ENCODE measurements around the gene TTBK1. TPM values are rescaled to one million over a fixed set of nuclear protein-coding genes. Genes with fewer than 3 reads are reported as not detected.

TTBK1 gene
- total and polyA plus RNA-seq, 9 donors, result under 0.01 to 0.17 (median 0.05) TPM

Other genes starting within 250 kb of the TTBK1 start
- gene MEA1, start 229.5 kb upstream of the TTBK1 start, total RNA-seq, result 59.6 TPM
- 10 to 100 TPM; 40.4 to 63.4 (median 48.6) TPM for gene MEA1, start 229.5 kb upstream of the TTBK1 start, polyA plus RNA-seq (ENCODE audit: insufficient read depth in 1 of 8, insufficient read length in 8 of 8, low replicate concordance in 1 of 8)
- 211 TPM for gene KLHDC3, start 229.2 kb upstream of the TTBK1 start, total RNA-seq
- 100 to 1,000 TPM; 166 to 222 (median 207) TPM for gene KLHDC3, start 229.2 kb upstream of the TTBK1 start, polyA plus RNA-seq (ENCODE audit: insufficient read depth in 1 of 8, insufficient read length in 8 of 8, low replicate concordance in 1 of 8)
- 53.1 TPM for gene RRP36, start 221.9 kb upstream of the TTBK1 start, total RNA-seq
- gene RRP36, start 221.9 kb upstream of the TTBK1 start, polyA plus RNA-seq (ENCODE audit: insufficient read depth in 1 of 8, insufficient read length in 8 of 8, low replicate concordance in 1 of 8), result 10 to 100 TPM; 39.8 to 48.5 (median 44.4) TPM
- 36.8 TPM for gene CUL7, start 189.6 kb upstream of the TTBK1 start, total RNA-seq
- 10 to 100 TPM; 35.7 to 49.2 (median 41.6) TPM for gene CUL7, start 189.6 kb upstream of the TTBK1 start, polyA plus RNA-seq (ENCODE audit: insufficient read depth in 1 of 8, insufficient read length in 8 of 8, low replicate concordance in 1 of 8)
- gene MRPL2, start 184.0 kb upstream of the TTBK1 start, total RNA-seq, result 27.6 TPM
- 10 to 100 TPM; 39.5 to 55.1 (median 47.5) TPM for gene MRPL2, start 184.0 kb upstream of the TTBK1 start, polyA plus RNA-seq (ENCODE audit: insufficient read depth in 1 of 8, insufficient read length in 8 of 8, low replicate concordance in 1 of 8)
- 21.6 TPM for gene KLC4, start 183.8 kb upstream of the TTBK1 start, total RNA-seq
- 10 to 100 TPM; 19.4 to 36.3 (median 26.1) TPM for gene KLC4, start 183.8 kb upstream of the TTBK1 start, polyA plus RNA-seq (ENCODE audit: insufficient read depth in 1 of 8, insufficient read length in 8 of 8, low replicate concordance in 1 of 8)
- gene PTK7, start 167.2 kb upstream of the TTBK1 start, total RNA-seq, result 40.2 TPM
- 100 to 1,000 TPM in 1 of 8 donors, 10 to 100 TPM in 7; 44.1 to 117 (median 79.3) TPM for gene PTK7, start 167.2 kb upstream of the TTBK1 start, polyA plus RNA-seq (ENCODE audit: insufficient read depth in 1 of 8, insufficient read length in 8 of 8, low replicate concordance in 1 of 8)
- 21.9 TPM for gene SRF, start 72.2 kb upstream of the TTBK1 start, total RNA-seq
- gene SRF, start 72.2 kb upstream of the TTBK1 start, polyA plus RNA-seq (ENCODE audit: insufficient read depth in 1 of 8, insufficient read length in 8 of 8, low replicate concordance in 1 of 8), result 10 to 100 TPM; 41.3 to 58.5 (median 48.0) TPM
- gene CUL9, start 61.3 kb upstream of the TTBK1 start, total RNA-seq, result 16.8 TPM
- gene CUL9, start 61.3 kb upstream of the TTBK1 start, polyA plus RNA-seq (ENCODE audit: insufficient read depth in 1 of 8, insufficient read length in 8 of 8, low replicate concordance in 1 of 8), result 10 to 100 TPM; 11.8 to 23.9 (median 19.9) TPM
- gene DNPH1, start 14.0 kb upstream of the TTBK1 start, total RNA-seq, result 20.1 TPM
- gene DNPH1, start 14.0 kb upstream of the TTBK1 start, polyA plus RNA-seq (ENCODE audit: insufficient read depth in 1 of 8, insufficient read length in 8 of 8, low replicate concordance in 1 of 8), result 10 to 100 TPM; 24.1 to 32.0 (median 27.7) TPM
- not detected for gene SLC22A7, start 54.8 kb downstream of the TTBK1 start, total RNA-seq
- under 1 TPM in 2 of 8 donors, not detected in 6; 0.13 to 0.53 TPM for gene SLC22A7, start 54.8 kb downstream of the TTBK1 start, polyA plus RNA-seq (ENCODE audit: insufficient read depth in 1 of 8, insufficient read length in 8 of 8, low replicate concordance in 1 of 8)
- 1.1 TPM for gene CRIP3, start 65.3 kb downstream of the TTBK1 start, total RNA-seq
- gene CRIP3, start 65.3 kb downstream of the TTBK1 start, polyA plus RNA-seq (ENCODE audit: insufficient read depth in 1 of 8, insufficient read length in 8 of 8, low replicate concordance in 1 of 8), result 1 to 10 TPM in 6 of 8 donors, under 1 TPM in 2; 0.64 to 2.6 (median 1.5) TPM
- 9.4 TPM for gene ZNF318, start 126.2 kb downstream of the TTBK1 start, total RNA-seq
- gene ZNF318, start 126.2 kb downstream of the TTBK1 start, polyA plus RNA-seq (ENCODE audit: insufficient read depth in 1 of 8, insufficient read length in 8 of 8, low replicate concordance in 1 of 8), result 10 to 100 TPM; 12.2 to 17.3 (median 13.0) TPM
- 10.7 TPM for gene ABCC10, start 184.1 kb downstream of the TTBK1 start, total RNA-seq
- gene ABCC10, start 184.1 kb downstream of the TTBK1 start, polyA plus RNA-seq (ENCODE audit: insufficient read depth in 1 of 8, insufficient read length in 8 of 8, low replicate concordance in 1 of 8), result 10 to 100 TPM; 13.1 to 22.0 (median 14.9) TPM
- gene DLK2, start 212.1 kb downstream of the TTBK1 start, total RNA-seq, result 2.0 TPM
- 1 to 10 TPM; 1.7 to 3.5 (median 2.4) TPM for gene DLK2, start 212.1 kb downstream of the TTBK1 start, polyA plus RNA-seq (ENCODE audit: insufficient read depth in 1 of 8, insufficient read length in 8 of 8, low replicate concordance in 1 of 8)
- gene TJAP1, start 234.1 kb downstream of the TTBK1 start, total RNA-seq, result 15.9 TPM
- 10 to 100 TPM; 19.4 to 31.4 (median 25.9) TPM for gene TJAP1, start 234.1 kb downstream of the TTBK1 start, polyA plus RNA-seq (ENCODE audit: insufficient read depth in 1 of 8, insufficient read length in 8 of 8, low replicate concordance in 1 of 8)